ENCODE results near the gene SH3GL2.

SH3GL2 gene

GRCh38 chr9:17730899-17731298, 152.0 kb downstream of the SH3GL2 start:
- no peaks in the 10 kb centered on the region for H3K79me1 ChIP-seq (ENCODE audit: low read length)
- H3K4me1 ChIP-seq (ENCODE audit: control insufficient read depth in 1 of 2, insufficient read depth in 2 of 2, low read length in 2 of 2) = no peaks in the 10 kb centered on the region
- H3K9me3 ChIP-seq (ENCODE audit: insufficient read depth, low read depth, low read length) = peaks cover 3% of the 10 kb centered on the region
- no peak overlapping the region for H3K4me2 ChIP-seq (ENCODE audit: low read length)
- no peaks in the 10 kb centered on the region for H3K36me3 ChIP-seq (ENCODE audit: control insufficient read depth in 1 of 2, insufficient read depth in 2 of 2, low read length in 2 of 2)
- H2BK120ac ChIP-seq (ENCODE audit: insufficient read depth, low read length, poor library complexity) = no peak overlapping the region
- no peaks in the 10 kb centered on the region for H3K79me2 ChIP-seq (ENCODE audit: control insufficient read depth, insufficient read depth, low read length, poor library complexity)
- no peaks in the 10 kb centered on the region for H3K27me3 ChIP-seq (ENCODE audit: insufficient read depth, low read length)
- no peak overlapping the region for H2AFZ ChIP-seq (ENCODE audit: insufficient read depth, low read length, poor library complexity)
- no peak overlapping the region for H2BK5ac ChIP-seq (ENCODE audit: low read depth, low read length, poor library complexity)
- no peak overlapping the region for H3K27ac ChIP-seq (ENCODE audit: low read depth, low read length)
- no peak overlapping the region for H3K18ac ChIP-seq (ENCODE audit: low read length)
- H3K4me3 ChIP-seq (ENCODE audit: low read depth, low read length) = no peak overlapping the region
- H4K8ac ChIP-seq (ENCODE audit: low read depth, low read length) = no peak overlapping the region
- no peak overlapping the region for H4K12ac ChIP-seq (ENCODE audit: low read depth, low read length)
- H2AK5ac ChIP-seq (ENCODE audit: low read length) = no peak overlapping the region
- no peak overlapping the region for H3K9ac ChIP-seq (ENCODE audit: low read length)
- WGBS (ENCODE audit: extremely low coverage, insufficient coverage, insufficient read length) = no CpG with 5 or more reads among the region's 7 CpGs
- H3K4ac ChIP-seq (ENCODE audit: low read depth, low read length) = no peak overlapping the region
- H2BK12ac ChIP-seq (ENCODE audit: low read length) = no peak overlapping the region
- no peak for DNase-seq
- H3K14ac ChIP-seq (ENCODE audit: low read length) = no peak overlapping the region
- H4K91ac ChIP-seq (ENCODE audit: low read depth, low read length) = no peak overlapping the region
- H3K23ac ChIP-seq (ENCODE audit: low read length) = no peak overlapping the region

- H4K91ac ChIP-seq (ENCODE audit: low read depth, low read length) = no peak overlapping the region
- H3K9ac ChIP-seq (ENCODE audit: low read length) = no peak overlapping the region
- DNase-seq = no peak
- no peak overlapping the region for H2BK5ac ChIP-seq (ENCODE audit: low read depth, low read length, poor library complexity)
- H3K4me1 ChIP-seq (ENCODE audit: control insufficient read depth in 1 of 2, insufficient read depth in 2 of 2, low read length in 2 of 2) = no peaks in the 10 kb centered on the region
- H3K27me3 ChIP-seq (ENCODE audit: insufficient read depth, low read length) = no peaks in the 10 kb centered on the region
- no peak overlapping the region for H3K4ac ChIP-seq (ENCODE audit: low read depth, low read length)
- no peak overlapping the region for H3K27ac ChIP-seq (ENCODE audit: low read depth, low read length)
- H3K79me2 ChIP-seq (ENCODE audit: control insufficient read depth, insufficient read depth, low read length, poor library complexity) = no peaks in the 10 kb centered on the region
- H2AFZ ChIP-seq (ENCODE audit: insufficient read depth, low read length, poor library complexity) = no peak overlapping the region
- no peak overlapping the region for H3K4me2 ChIP-seq (ENCODE audit: low read length)
- no peak overlapping the region for H4K12ac ChIP-seq (ENCODE audit: low read depth, low read length)
- no peaks in the 10 kb centered on the region for H3K79me1 ChIP-seq (ENCODE audit: low read length)
- H4K8ac ChIP-seq (ENCODE audit: low read depth, low read length) = no peak overlapping the region
- no peaks in the 10 kb centered on the region for H3K36me3 ChIP-seq (ENCODE audit: control insufficient read depth in 1 of 2, insufficient read depth in 2 of 2, low read length in 2 of 2)
- H2BK120ac ChIP-seq (ENCODE audit: insufficient read depth, low read length, poor library complexity) = no peak overlapping the region
- H2AK5ac ChIP-seq (ENCODE audit: low read length) = no peak overlapping the region
- peaks cover 3% of the 10 kb centered on the region for H3K9me3 ChIP-seq (ENCODE audit: insufficient read depth, low read depth, low read length)
- no CpG with 5 or more reads among the region's 4 CpGs for WGBS (ENCODE audit: extremely low coverage, insufficient coverage, insufficient read length)
- H2BK12ac ChIP-seq (ENCODE audit: low read length) = no peak overlapping the region
- H3K23ac ChIP-seq (ENCODE audit: low read length) = no peak overlapping the region
- H3K14ac ChIP-seq (ENCODE audit: low read length) = no peak overlapping the region
- no peak overlapping the region for H3K4me3 ChIP-seq (ENCODE audit: low read depth, low read length)
- no peak overlapping the region for H3K18ac ChIP-seq (ENCODE audit: low read length)
Observed at GRCh38 chr9:17731308-17731707, 152.4 kb downstream of the SH3GL2 start.

DNA sequence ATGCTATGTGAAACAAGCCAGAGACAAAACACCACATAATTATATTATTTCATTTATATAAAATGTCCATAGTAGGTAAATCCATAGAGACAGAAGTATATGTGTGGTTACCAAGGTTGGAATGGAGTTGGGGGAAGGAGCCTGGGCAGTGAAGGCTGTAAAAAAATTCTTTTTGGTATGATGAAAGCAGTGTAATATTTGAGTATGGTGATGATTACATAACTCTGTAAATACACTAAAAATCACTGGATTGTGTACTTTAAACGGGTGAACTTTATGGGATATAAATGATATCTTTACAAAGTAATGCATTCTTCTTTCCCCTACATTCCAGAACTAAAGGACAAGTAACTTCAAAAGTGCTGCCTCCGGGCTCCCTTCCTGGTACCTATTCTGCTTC, 155.8 kb downstream of the SH3GL2 start:
- H3K9me3 ChIP-seq (ENCODE audit: insufficient read depth, low read depth, low read length) = no peaks in the 10 kb centered on the region
- H2AFZ ChIP-seq (ENCODE audit: insufficient read depth, low read length, poor library complexity) = no peak overlapping the region
- no peak overlapping the region for H3K4ac ChIP-seq (ENCODE audit: low read depth, low read length)
- no peak overlapping the region for H2BK120ac ChIP-seq (ENCODE audit: insufficient read depth, low read length, poor library complexity)
- H3K23ac ChIP-seq (ENCODE audit: low read length) = no peak overlapping the region
- WGBS (ENCODE audit: extremely low coverage, insufficient coverage, insufficient read length) = no CpG with 5 or more reads among the region's 2 CpGs
- H3K79me2 ChIP-seq (ENCODE audit: control insufficient read depth, insufficient read depth, low read length, poor library complexity) = no peaks in the 10 kb centered on the region
- H3K9ac ChIP-seq (ENCODE audit: low read length) = no peak overlapping the region
- no peak overlapping the region for H2BK12ac ChIP-seq (ENCODE audit: low read length)
- no peak overlapping the region for H4K12ac ChIP-seq (ENCODE audit: low read depth, low read length)
- H3K27me3 ChIP-seq (ENCODE audit: insufficient read depth, low read length) = no peaks in the 10 kb centered on the region
- no peak overlapping the region for H3K4me2 ChIP-seq (ENCODE audit: low read length)
- no peaks in the 10 kb centered on the region for H3K79me1 ChIP-seq (ENCODE audit: low read length)
- no peak overlapping the region for H4K8ac ChIP-seq (ENCODE audit: low read depth, low read length)
- H3K14ac ChIP-seq (ENCODE audit: low read length) = no peak overlapping the region
- DNase-seq = no peak
- no peak overlapping the region for H4K91ac ChIP-seq (ENCODE audit: low read depth, low read length)
- H3K18ac ChIP-seq (ENCODE audit: low read length) = no peak overlapping the region
- H2AK5ac ChIP-seq (ENCODE audit: low read length) = no peak overlapping the region
- H2BK5ac ChIP-seq (ENCODE audit: low read depth, low read length, poor library complexity) = no peak overlapping the region
- H3K36me3 ChIP-seq (ENCODE audit: control insufficient read depth in 1 of 2, insufficient read depth in 2 of 2, low read length in 2 of 2) = no peaks in the 10 kb centered on the region
- no peak overlapping the region for H3K4me3 ChIP-seq (ENCODE audit: low read depth, low read length)
- H3K4me1 ChIP-seq (ENCODE audit: control insufficient read depth in 1 of 2, insufficient read depth in 2 of 2, low read length in 2 of 2) = no peaks in the 10 kb centered on the region
- no peak overlapping the region for H3K27ac ChIP-seq (ENCODE audit: low read depth, low read length)

- Histone ChIP-seq H2BK120ac (ENCODE audit: insufficient read depth, low read length, poor library complexity) (no peak overlapping the region), H2AFZ (ENCODE audit: insufficient read depth, low read length, poor library complexity) (no peak overlapping the region), H3K27ac (ENCODE audit: low read depth, low read length) (no peak overlapping the region), H3K18ac (ENCODE audit: low read length) (no peak overlapping the region), H4K12ac (ENCODE audit: low read depth, low read length) (no peak overlapping the region), H3K27me3 (ENCODE audit: insufficient read depth, low read length) (no peaks in the 10 kb centered on the region), H3K4ac (ENCODE audit: low read depth, low read length) (no peak overlapping the region), H3K4me3 (ENCODE audit: low read depth, low read length) (no peak overlapping the region), H3K79me1 (ENCODE audit: low read length) (no peaks in the 10 kb centered on the region), H3K9me3 (ENCODE audit: insufficient read depth, low read depth, low read length) (no peaks in the 10 kb centered on the region), H3K23ac (ENCODE audit: low read length) (no peak overlapping the region), H3K36me3 (ENCODE audit: control insufficient read depth in 1 of 2, insufficient read depth in 2 of 2, low read length in 2 of 2) (no peaks in the 10 kb centered on the region), H3K4me1 (ENCODE audit: control insufficient read depth in 1 of 2, insufficient read depth in 2 of 2, low read length in 2 of 2) (no peaks in the 10 kb centered on the region), H3K9ac (ENCODE audit: low read length) (no peak overlapping the region), H2BK12ac (ENCODE audit: low read length) (no peak overlapping the region), H2AK5ac (ENCODE audit: low read length) (no peak overlapping the region), H4K91ac (ENCODE audit: low read depth, low read length) (no peak overlapping the region), H3K14ac (ENCODE audit: low read length) (no peak overlapping the region), H4K8ac (ENCODE audit: low read depth, low read length) (no peak overlapping the region), H3K4me2 (ENCODE audit: low read length) (no peak overlapping the region), H2BK5ac (ENCODE audit: low read depth, low read length, poor library complexity) (no peak overlapping the region), H3K79me2 (ENCODE audit: control insufficient read depth, insufficient read depth, low read length, poor library complexity) (no peaks in the 10 kb centered on the region)
- no peak for DNase-seq
- WGBS (ENCODE audit: extremely low coverage, insufficient coverage, insufficient read length) = no CpG with 5 or more reads among the region's 3 CpGs
Observed at GRCh38 chr9:17735859-17736258, 157.0 kb downstream of the SH3GL2 start.
